ENCODE results near the gene MTAP. TPM values are rescaled to one million over a fixed set of nuclear protein-coding genes. Genes with fewer than 3 reads are reported as not detected.

MTAP gene
- total and polyA plus RNA-seq, 11 donors, result 5.4 to 27.3 (median 18.1) TPM

DNA sequence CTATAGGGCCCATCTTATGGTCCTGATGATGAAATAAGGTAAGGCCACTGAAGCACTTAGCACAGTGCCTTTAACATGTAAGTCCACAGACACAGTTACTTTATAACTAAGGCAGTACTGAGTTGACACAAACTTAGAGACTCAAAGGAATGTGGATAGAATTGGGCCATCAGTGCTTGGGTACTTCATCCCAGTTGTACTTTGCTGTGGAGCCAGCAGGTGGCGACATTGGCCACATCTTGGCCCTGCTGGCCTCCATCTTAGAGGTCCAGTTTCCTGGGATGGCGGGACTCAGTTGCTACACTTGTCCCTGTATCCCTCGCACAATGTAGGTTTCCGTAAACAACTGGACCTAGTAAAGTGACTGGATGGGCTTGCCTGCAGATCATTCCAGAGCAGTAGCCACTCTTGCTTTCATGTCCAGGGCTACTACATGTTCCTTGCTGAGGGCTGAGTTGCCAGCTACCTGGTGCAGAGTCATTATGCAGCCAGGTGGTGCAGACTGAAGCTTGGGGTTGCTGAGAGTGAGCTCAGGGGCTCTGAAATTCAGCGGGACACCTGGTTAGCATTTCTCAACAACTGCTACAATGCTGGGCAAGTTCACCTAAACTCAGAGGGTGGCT, 10.6 kb downstream of the MTAP start:
- peak; percentile 40 to 82 (median 64) for DNase-seq
- WGBS, 4 donors, result 40 to 68% (median 56%) methylated on average over 3 to 5 of the region's 5 CpGs
- no peak for TF ChIP-seq POLR2A (IDR thresholded peaks at IDR 0.05)
- peak; percentile 66 to 87 (median 79) for TF ChIP-seq CTCF (IDR thresholded peaks at IDR 0.05)
- intact Hi-C loops (cut with DNase I), result loop anchor here (2.0 to 10.0 kb wide), 21 partner anchors 62 to 642 kb away; partner anchors contain the start of genes CDKN2B (in 8 of the 10), DMRTA1 (in 2 of the 10), CDKN2A (in 1 of the 10) and CDKN2B-AS1 (in 1 of the 10)
- Histone ChIP-seq H3K9me3 (no peaks in the 10 kb centered on the region), H3K27me3 (no peaks in the 10 kb centered on the region), H3K4me3 (no peak overlapping the region), H3K27ac (peak overlapping the region in 6 of 12 donors; percentile 3 to 46 (median 24)), H3K4me1 (peaks cover 0 to 51% (median 24%) of the 10 kb centered on the region in 12 donors), H3K36me3 (peaks cover 0 to 55% (median 38%) of the 10 kb centered on the region in 9 donors)
- ATAC-seq, result peak; percentile 37 to 76 (median 66)

DNA sequence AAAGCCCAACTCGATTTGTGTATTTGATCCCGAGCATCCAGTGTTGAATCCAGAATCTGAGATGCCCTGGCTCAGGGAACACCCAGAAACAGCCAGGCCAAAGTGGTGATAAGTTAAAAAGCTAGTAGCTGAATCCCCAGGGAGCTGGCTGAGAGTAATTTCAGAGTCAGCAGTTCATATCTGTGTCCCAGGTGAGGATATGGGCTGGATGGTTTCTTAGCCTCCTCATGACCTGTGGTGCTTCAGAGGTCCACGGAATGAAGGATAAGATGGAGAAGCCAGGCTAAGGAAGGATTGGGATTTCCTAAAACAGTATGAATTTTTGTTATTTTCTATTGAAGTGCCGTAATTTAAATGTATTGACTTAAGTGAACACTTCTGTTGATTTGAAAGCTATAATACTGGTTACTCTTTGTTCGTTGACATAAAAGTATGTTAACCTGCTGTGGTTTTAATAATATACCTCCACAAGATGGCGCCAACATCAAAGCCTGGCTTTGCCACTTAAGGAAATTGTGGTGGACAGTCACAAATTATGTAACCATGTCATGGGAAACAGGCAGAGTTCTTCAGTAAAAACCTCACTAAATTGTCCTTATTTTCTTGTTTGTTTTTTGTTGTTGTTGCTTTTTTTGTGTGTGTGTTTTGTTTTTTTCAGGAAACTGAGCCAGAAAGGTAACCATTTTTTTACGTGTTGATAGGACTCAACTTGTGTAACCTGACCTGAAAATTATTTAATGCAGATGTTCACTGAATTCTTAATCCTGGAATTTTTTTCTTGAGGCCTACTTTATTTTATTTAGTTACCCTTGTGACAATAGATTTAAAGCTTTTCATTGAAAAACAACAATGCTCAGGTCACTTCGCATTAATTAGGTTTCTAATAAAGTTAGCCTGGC, 11.4 kb downstream of the MTAP start:
- Histone ChIP-seq H3K4me1 (peaks cover 0 to 51% (median 24%) of the 10 kb centered on the region in 12 donors), H3K9me3 (no peaks in the 10 kb centered on the region), H3K27ac (peak overlapping the region in 5 of 12 donors; percentile 2 to 33 (median 21)), H3K36me3 (peaks cover 0 to 55% (median 42%) of the 10 kb centered on the region in 9 donors), H3K4me3 (no peak overlapping the region), H3K27me3 (no peaks in the 10 kb centered on the region)
- ATAC-seq, result peak in 3 of 4 donors; percentile 47 to 62 (median 60)
- WGBS, 4 donors, result 57 to 64% (median 62%) methylated on average over 8 of the region's 8 CpGs
- peak in 4 of 5 donors; percentile 38 to 64 (median 60) for DNase-seq
- intact Hi-C loops (cut with DNase I), result loop anchor here (2.0 to 10.0 kb wide), 21 partner anchors 61 to 641 kb away; partner anchors contain the start of genes CDKN2B (in 8 of the 10), DMRTA1 (in 2 of the 10), CDKN2A (in 1 of the 10) and CDKN2B-AS1 (in 1 of the 10)
- TF ChIP-seq CTCF (IDR thresholded peaks at IDR 0.05), result peak; percentile 70 to 92 (median 82)
- no peak for TF ChIP-seq POLR2A (IDR thresholded peaks at IDR 0.05)

DNA sequence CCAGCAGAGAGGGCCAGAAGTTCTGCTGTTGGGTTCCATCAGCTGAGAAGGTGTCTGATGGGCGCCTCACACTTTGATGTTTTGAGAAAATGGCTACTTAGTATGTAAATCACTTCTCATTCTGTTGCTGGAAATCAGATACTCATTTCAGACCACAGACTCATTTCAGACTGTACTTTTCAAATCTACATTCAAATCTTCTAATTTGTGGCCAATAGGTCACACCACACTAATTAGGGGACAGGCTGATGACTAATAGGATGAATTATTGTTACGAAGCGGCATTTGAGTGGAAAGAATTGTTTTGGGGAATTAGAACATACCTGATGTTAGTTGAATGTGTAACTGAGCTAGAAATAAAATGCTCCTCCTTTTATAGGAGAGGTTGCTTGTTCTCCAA, 13.2 kb downstream of the MTAP start:
- H3K27ac ChIP-seq, result no peak overlapping the region
- H3K9me3 ChIP-seq, result peaks cover 0 to 4% (median 0%) of the 10 kb centered on the region in 12 donors
- intact Hi-C loops (cut with DNase I), result loop anchor here in 7 of 10 donors (2.0 to 10.0 kb wide), 11 partner anchors 59 to 639 kb away; partner anchors contain the start of genes CDKN2B (in 3 of the 7), DMRTA1 (in 2 of the 7), CDKN2A (in 1 of the 7) and CDKN2B-AS1 (in 1 of the 7)
- 96 to 99% (median 96%) methylated on average over 3 of the region's 3 CpGs for WGBS, 4 donors
- no peak for DNase-seq
- H3K4me1 ChIP-seq, result peaks cover 0 to 40% (median 24%) of the 10 kb centered on the region in 12 donors
- no peaks in the 10 kb centered on the region for H3K27me3 ChIP-seq
- ATAC-seq, result no peak
- no peak overlapping the region for H3K4me3 ChIP-seq
- TF ChIP-seq POLR2A (IDR thresholded peaks at IDR 0.05) (no peak), CTCF (IDR thresholded peaks at IDR 0.05) (no peak)
- H3K36me3 ChIP-seq, result peaks cover 0 to 55% (median 44%) of the 10 kb centered on the region in 9 donors
